ENCODE data around the gene IFNE. TPM values are rescaled to one million over a fixed set of nuclear protein-coding genes. Genes with fewer than 3 reads are reported as not detected.

The IFNE gene
- polyA plus RNA-seq, 1 of the 3 experiments (the other 2 are of a cell fraction): 0.05 TPM

- no peak overlapping the region for H3K9ac ChIP-seq
- H3K27ac ChIP-seq (ENCODE audit: low read depth in 2 of 2, low read length in 1 of 2): no peak overlapping the region
- no peaks in the 10 kb centered on the region for H3K79me2 ChIP-seq (ENCODE audit: insufficient read depth)
- H3K36me3 ChIP-seq (replicated peaks in 1 of 2; ENCODE audit: control insufficient read depth in 1 of 2, insufficient read depth in 2 of 2, low read length in 1 of 2): no peaks in the 10 kb centered on the region
- ChIA-PET CTCF (interaction anchor here (0.6 to 2.4 kb wide), 16 partner anchors 9 to 464 kb away, joined by 3 to 11 read pairs (median 4); no protein-coding TSS in a partner anchor), POLR2A (no interaction called here)
- H3K4me2 ChIP-seq: no peak overlapping the region
- no peaks in the 10 kb centered on the region; the same call in 1 of the 2 replicates for H3K27me3 ChIP-seq (ENCODE audit: insufficient read depth)
- no peaks in the 10 kb centered on the region for H3K4me1 ChIP-seq (ENCODE audit: control insufficient read depth in 1 of 2, insufficient read depth in 2 of 2, low read depth in 1 of 2, low read length in 1 of 2)
- peak; percentile 32 for DNase-seq
- no peaks in the 10 kb centered on the region for H3K9me3 ChIP-seq
- 0 out of 2 replicates have a peak, but pooled peaks cover 3% of the 10 kb centered on the region for H4K20me1 ChIP-seq (ENCODE audit: insufficient read depth)
- H3F3A ChIP-seq (replicated peaks; ENCODE audit: insufficient read depth): no peaks in the 10 kb centered on the region
- no peaks in the 10 kb centered on the region for H3K9me2 ChIP-seq
- TF ChIP-seq SIN3A (IDR thresholded peaks at IDR 0.05; ENCODE audit: borderline replicate concordance, low read depth, low read length) (no peak), CTCF (IDR thresholded peaks at IDR 0.05) (peak; percentile 85), EZH2phosphoT487 (IDR thresholded peaks at IDR 0.05; ENCODE audit: borderline replicate concordance, low read depth) (no peak), SMC3 (IDR thresholded peaks at IDR 0.05; ENCODE audit: low read depth, low read length) (peak; percentile 36), RAD21 (IDR thresholded peaks at IDR 0.05; ENCODE audit: low read length) (peak; percentile 67), NFIC (IDR thresholded peaks at IDR 0.05; ENCODE audit: borderline replicate concordance) (no peak)
- no peak overlapping the region; a peak in 1 of 4 replicates for H3K4me3 ChIP-seq (ENCODE audit: low read depth in 2 of 2, low read length in 1 of 2)
- no peak overlapping the region for H2AFZ ChIP-seq (ENCODE audit: low read depth)
These were observed 16.1 kb downstream of the IFNE start for GRCh38 chr9:21465859-21466518.

- Histone ChIP-seq H3K4me3 (ENCODE audit: low read depth in 2 of 2, low read length in 1 of 2) (no peak overlapping the region), H3K27ac (ENCODE audit: low read depth in 2 of 2, low read length in 1 of 2) (no peak overlapping the region), H3K27me3 (ENCODE audit: insufficient read depth) (no peaks in the 10 kb centered on the region; the same call in 1 of the 2 replicates), H3K9me3 (no peaks in the 10 kb centered on the region), H3K79me2 (ENCODE audit: insufficient read depth) (no peaks in the 10 kb centered on the region), H3F3A (replicated peaks; ENCODE audit: insufficient read depth) (no peaks in the 10 kb centered on the region), H3K4me2 (no peak overlapping the region), H3K36me3 (replicated peaks in 1 of 2; ENCODE audit: control insufficient read depth in 1 of 2, insufficient read depth in 2 of 2, low read length in 1 of 2) (no peaks in the 10 kb centered on the region), H3K9me2 (no peaks in the 10 kb centered on the region), H3K4me1 (ENCODE audit: control insufficient read depth in 1 of 2, insufficient read depth in 2 of 2, low read depth in 1 of 2, low read length in 1 of 2) (no peaks in the 10 kb centered on the region), H2AFZ (ENCODE audit: low read depth) (no peak overlapping the region), H3K9ac (no peak overlapping the region), H4K20me1 (ENCODE audit: insufficient read depth) (0 out of 2 replicates have a peak, but pooled peaks cover 3% of the 10 kb centered on the region)
- TF ChIP-seq TAF1 (IDR thresholded peaks at IDR 0.05; ENCODE audit: borderline replicate concordance, low read depth, low read length) (no peak), TEAD4 (IDR thresholded peaks at IDR 0.05; ENCODE audit: borderline replicate concordance, insufficient read depth) (no peak)
- TF ChIP-seq, protein P1, sequence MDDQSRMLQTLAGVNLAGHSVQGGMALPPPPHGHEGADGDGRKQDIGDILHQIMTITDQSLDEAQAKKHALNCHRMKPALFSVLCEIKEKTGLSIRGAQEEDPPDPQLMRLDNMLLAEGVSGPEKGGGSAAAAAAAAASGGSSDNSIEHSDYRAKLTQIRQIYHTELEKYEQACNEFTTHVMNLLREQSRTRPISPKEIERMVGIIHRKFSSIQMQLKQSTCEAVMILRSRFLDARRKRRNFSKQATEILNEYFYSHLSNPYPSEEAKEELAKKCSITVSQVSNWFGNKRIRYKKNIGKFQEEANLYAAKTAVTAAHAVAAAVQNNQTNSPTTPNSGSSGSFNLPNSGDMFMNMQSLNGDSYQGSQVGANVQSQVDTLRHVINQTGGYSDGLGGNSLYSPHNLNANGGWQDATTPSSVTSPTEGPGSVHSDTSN (IDR thresholded peaks at IDR 0.05): no peak
- no peak for DNase-seq
- 20% methylated on average over 5 of the region's 5 CpGs for WGBS (ENCODE audit: low lambda C conversion rate)
- POLR2A ChIA-PET: no interaction called here
- CTCF ChIA-PET: interaction anchor here (0.9 to 2.4 kb wide), 4 partner anchors 18 to 134 kb away, joined by 3 to 7 read pairs (median 6); no protein-coding TSS in a partner anchor
These were observed 17.0 kb downstream of the IFNE start for GRCh38 chr9:21465138-21465537.

All from SK-N-SH (cell line).